Measurements from ENCODE around the gene NSMF.

Gene NSMF

GRCh38 chr9:137491735-137492432 is 32.8 kb upstream of the NSMF start:
- no peak for FAIRE-seq

GRCh38 chr9:137490532-137491186 is 31.5 kb upstream of the NSMF start:
- no peak for FAIRE-seq

GRCh38 chr9:137488906-137489305 is 29.8 kb upstream of the NSMF start:
- no peak for FAIRE-seq

GRCh38 chr9:137488327-137488653 is 29.2 kb upstream of the NSMF start:
- no peak for FAIRE-seq

GRCh38 chr9:137487454-137488326 is 28.6 kb upstream of the NSMF start:
- FAIRE-seq: no peak

- no peak for FAIRE-seq
These were observed 27.7 kb upstream of the NSMF start for GRCh38 chr9:137486545-137487453.

GRCh38 chr9:137486141-137486490 is 27.0 kb upstream of the NSMF start:
- FAIRE-seq: no peak

- no peak for FAIRE-seq
These were observed 26.4 kb upstream of the NSMF start for GRCh38 chr9:137485343-137486140.

- FAIRE-seq: no peak
These were observed 25.6 kb upstream of the NSMF start for GRCh38 chr9:137484551-137485315.

- FAIRE-seq: no peak
These were observed 23.1 kb upstream of the NSMF start for GRCh38 chr9:137482094-137482781.

- FAIRE-seq: no peak
These were observed 21.9 kb upstream of the NSMF start for GRCh38 chr9:137480686-137481683.

- no peak for FAIRE-seq
These were observed 21.0 kb upstream of the NSMF start for GRCh38 chr9:137479892-137480685.

- FAIRE-seq: no peak
These were observed 20.1 kb upstream of the NSMF start for GRCh38 chr9:137478962-137479861.

GRCh38 chr9:137478613-137478961 is 19.5 kb upstream of the NSMF start:
- FAIRE-seq: no peak

GRCh38 chr9:137477778-137478612 is 18.9 kb upstream of the NSMF start:
- FAIRE-seq: no peak

GRCh38 chr9:137476856-137477255 is 17.7 kb upstream of the NSMF start:
- FAIRE-seq: no peak

Measured in A204.1 (cell line).